NT2/D1 (cell line): ENCODE measurements around the gene PAPPA2.

Source experiments
- SUZ12 ChIP-seq: IDR thresholded peaks from 2 replicates; pipeline ENCODE4 v1.6.1; 2011; ENCODE audit not compliant: insufficient read length, insufficient read depth; ENCODE audit errors: extremely low read depth
- YY1 ChIP-seq: IDR thresholded peaks from 2 replicates; pipeline ENCODE4 v1.6.1; 2011; ENCODE audit not compliant: insufficient read length, insufficient read depth
- ZNF274 ChIP-seq: IDR thresholded peaks from 2 replicates; pipeline ENCODE4 v1.6.1; 2011; ENCODE audit warnings: mild to moderate bottlenecking, low read depth, low read length

DNA sequence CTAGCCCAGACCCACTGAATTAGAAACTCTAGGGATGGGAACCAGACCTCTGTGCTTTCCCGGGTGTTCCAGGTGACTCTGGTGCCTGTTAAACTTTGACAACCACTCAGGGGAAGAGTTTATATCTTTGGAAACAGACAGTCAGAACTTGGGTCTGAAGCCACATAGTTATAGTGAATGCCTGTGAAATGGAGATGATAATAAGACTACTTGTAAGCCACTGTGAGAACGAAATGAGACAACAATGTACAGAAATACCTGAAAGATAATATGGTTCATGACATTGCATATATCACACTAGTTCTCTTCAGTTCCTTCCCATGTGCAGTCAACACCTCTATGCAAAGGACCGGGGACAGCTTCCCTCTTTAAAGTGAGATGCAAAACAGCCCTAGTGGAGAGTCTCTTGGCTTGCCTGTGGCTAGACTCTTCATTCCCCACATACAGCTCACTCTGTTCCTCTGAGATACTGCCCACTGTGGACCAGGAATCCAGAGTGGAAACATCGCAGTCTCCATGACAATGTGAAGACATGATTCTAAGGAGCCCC, 414.1 kb downstream of the PAPPA2 start:
- TF ChIP-seq YY1 (no peak), ZNF274 (no peak), SUZ12 (no peak)
